ENCODE data around the gene PLXNB2. TPM values are rescaled to one million over a fixed set of nuclear protein-coding genes. Genes with fewer than 3 reads are reported as not detected.
"Not testable (repeated sequence)": the region's sequence is repeated elsewhere in the genome, so short reads cannot be mapped to it uniquely, and the experiment has no call there.

PLXNB2 gene
- 86.2 TPM for total RNA-seq (ENCODE audit: insufficient read depth, low replicate concordance)

GRCh38 chr22:50306753-50307749 lies at the start of gene PLXNB2:
Gene PLXNB2, minus strand, starts transcription at chr22:50307646. Its CDS starts 17,062 bp downstream, at chr22:50290584.
- peak; percentile 90 for DNase-seq (ENCODE audit: low spot score)

GRCh38 chr22:50357222-50357621 lies 49.8 kb upstream of the PLXNB2 start:
- DNase-seq (ENCODE audit: low spot score), result no peak

- DNase-seq (ENCODE audit: low spot score), result no peak
Observed at GRCh38 chr22:50356186-50356585, 48.7 kb upstream of the PLXNB2 start.

- no peak for DNase-seq (ENCODE audit: low spot score)
Observed at GRCh38 chr22:50348058-50348457, 40.6 kb upstream of the PLXNB2 start.

GRCh38 chr22:50347157-50347556 lies 39.7 kb upstream of the PLXNB2 start:
- DNase-seq (ENCODE audit: low spot score), result no peak

- no peak for DNase-seq (ENCODE audit: low spot score)
Observed at GRCh38 chr22:50346470-50346869, 39.0 kb upstream of the PLXNB2 start.

GRCh38 chr22:50343541-50343935 lies 36.1 kb upstream of the PLXNB2 start:
- no peak for DNase-seq (ENCODE audit: low spot score)

- peak; percentile 69 for DNase-seq (ENCODE audit: low spot score)
Observed at GRCh38 chr22:50342651-50343540, 35.5 kb upstream of the PLXNB2 start, which contains the start of gene PPP6R2. Gene PPP6R2, plus strand, starts transcription at chr22:50343327. Its CDS starts 50,582 bp downstream, at chr22:50393909.

GRCh38 chr22:50341977-50342650 lies 34.7 kb upstream of the PLXNB2 start:
- peak; percentile 91 for DNase-seq (ENCODE audit: low spot score)

GRCh38 chr22:50339945-50340879 lies 32.8 kb upstream of the PLXNB2 start:
- no peak for DNase-seq (ENCODE audit: low spot score)

GRCh38 chr22:50338860-50339462 lies 31.5 kb upstream of the PLXNB2 start:
- no peak for DNase-seq (ENCODE audit: low spot score)

GRCh38 chr22:50338042-50338573 lies 30.7 kb upstream of the PLXNB2 start:
- DNase-seq (ENCODE audit: low spot score), result no peak

GRCh38 chr22:50337262-50338041 lies 30.0 kb upstream of the PLXNB2 start:
- DNase-seq (ENCODE audit: low spot score), result no peak

GRCh38 chr22:50334433-50334832 lies 27.0 kb upstream of the PLXNB2 start:
- DNase-seq (ENCODE audit: low spot score), result not testable (repeated sequence)

GRCh38 chr22:50329236-50329635 lies 21.8 kb upstream of the PLXNB2 start:
- DNase-seq (ENCODE audit: low spot score), result no peak

- no peak for DNase-seq (ENCODE audit: low spot score)
Observed at GRCh38 chr22:50327711-50328019, 20.2 kb upstream of the PLXNB2 start.

- DNase-seq (ENCODE audit: low spot score), result peak; percentile 89
Observed at GRCh38 chr22:50326956-50327710, 19.7 kb upstream of the PLXNB2 start, which contains the start of gene DENND6B. Gene DENND6B, minus strand, starts transcription at chr22:50327012. Its CDS starts 24 bp downstream, at chr22:50326988.

Measured in umbilical cord (tissue), 2 donors.